ENCODE data around the gene MILR1. TPM values are rescaled to one million over a fixed set of nuclear protein-coding genes. Genes with fewer than 3 reads are reported as not detected.
"Not testable (repeated sequence)": the region's sequence is repeated elsewhere in the genome, so short reads cannot be mapped to it uniquely, and the experiment has no call there.

The MILR1 gene
- total and polyA plus RNA-seq, 2 experiments from 2014 or later, result 0.47 TPM

DNA sequence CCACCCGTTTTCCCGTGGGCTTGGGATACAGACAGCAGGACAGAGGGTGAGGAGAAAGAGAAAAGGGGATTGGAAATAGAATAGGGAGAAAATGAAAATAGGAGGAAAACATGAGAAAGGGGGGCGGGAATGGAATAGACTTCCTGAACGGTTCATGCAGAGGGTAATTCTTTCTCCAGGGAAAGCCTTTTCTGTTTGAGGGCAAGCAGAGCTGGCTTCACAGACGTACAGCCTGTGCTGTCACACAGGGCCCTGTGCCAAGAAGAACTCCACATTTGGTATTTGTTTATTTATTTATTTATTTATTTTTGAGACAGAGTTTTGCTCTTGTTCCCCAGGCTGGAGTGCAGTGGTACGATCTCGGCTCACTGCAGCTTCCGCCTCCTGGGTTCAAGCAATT, 12.0 kb downstream of the MILR1 start:
- TF ChIP-seq, protein P1, sequence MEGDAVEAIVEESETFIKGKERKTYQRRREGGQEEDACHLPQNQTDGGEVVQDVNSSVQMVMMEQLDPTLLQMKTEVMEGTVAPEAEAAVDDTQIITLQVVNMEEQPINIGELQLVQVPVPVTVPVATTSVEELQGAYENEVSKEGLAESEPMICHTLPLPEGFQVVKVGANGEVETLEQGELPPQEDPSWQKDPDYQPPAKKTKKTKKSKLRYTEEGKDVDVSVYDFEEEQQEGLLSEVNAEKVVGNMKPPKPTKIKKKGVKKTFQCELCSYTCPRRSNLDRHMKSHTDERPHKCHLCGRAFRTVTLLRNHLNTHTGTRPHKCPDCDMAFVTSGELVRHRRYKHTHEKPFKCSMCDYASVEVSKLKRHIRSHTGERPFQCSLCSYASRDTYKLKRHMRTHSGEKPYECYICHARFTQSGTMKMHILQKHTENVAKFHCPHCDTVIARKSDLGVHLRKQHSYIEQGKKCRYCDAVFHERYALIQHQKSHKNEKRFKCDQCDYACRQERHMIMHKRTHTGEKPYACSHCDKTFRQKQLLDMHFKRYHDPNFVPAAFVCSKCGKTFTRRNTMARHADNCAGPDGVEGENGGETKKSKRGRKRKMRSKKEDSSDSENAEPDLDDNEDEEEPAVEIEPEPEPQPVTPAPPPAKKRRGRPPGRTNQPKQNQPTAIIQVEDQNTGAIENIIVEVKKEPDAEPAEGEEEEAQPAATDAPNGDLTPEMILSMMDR (IDR thresholded peaks at IDR 0.05; ENCODE audit: poor library complexity), result no peak
- TF ChIP-seq EZH2 (IDR thresholded peaks at IDR 0.05; ENCODE audit: borderline replicate concordance), result no peak
- no peak for TF ChIP-seq EZH2phosphoT487 (IDR thresholded peaks at IDR 0.05; ENCODE audit: low read depth, severe bottlenecking, unreplicated experiment)
- Histone ChIP-seq H4K20me1 (ENCODE audit: insufficient read depth, poor library complexity, severe bottlenecking) (no peaks in the 10 kb centered on the region), H3K4me2 (no peak overlapping the region), H2AFZ (no peak overlapping the region), H3K36me3 (replicated peaks; ENCODE audit: insufficient read depth, low read depth) (no peaks in the 10 kb centered on the region), H3K4me3 (no peak overlapping the region), H3K9me3 (ENCODE audit: low read depth) (no peaks in the 10 kb centered on the region), H3K9me2 (replicated peaks; ENCODE audit: insufficient read depth) (no peaks in the 10 kb centered on the region), H3K4me1 (ENCODE audit: insufficient read depth) (no peaks in the 10 kb centered on the region), H3K79me2 (no peaks in the 10 kb centered on the region), H3K27me3 (no peaks in the 10 kb centered on the region), H3K27ac (no peak overlapping the region)
- WGBS (ENCODE audit: low lambda C conversion rate, missing lambda C conversion rate), result 87% methylated on average over 8 of the region's 8 CpGs
- DNase-seq (ENCODE audit: low spot score), result no peak

DNA sequence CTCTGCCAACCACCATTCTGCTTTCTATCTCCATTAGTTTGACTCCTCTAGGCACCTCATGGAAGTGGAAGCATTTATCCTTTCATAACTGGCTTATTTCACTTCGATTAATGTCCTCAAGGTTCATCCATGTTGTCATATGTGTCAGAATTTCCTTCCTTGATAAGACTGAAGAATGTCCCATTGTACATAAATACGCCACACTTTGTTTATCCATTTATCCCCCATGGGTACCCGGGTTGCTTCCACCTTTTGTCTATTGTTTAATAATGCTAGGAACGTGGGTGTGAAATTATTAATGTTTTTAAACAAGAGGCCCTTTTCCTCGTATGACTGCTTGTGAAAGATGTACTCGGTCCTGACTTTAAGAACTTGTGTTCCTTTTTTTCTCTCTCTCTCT, 12.9 kb downstream of the MILR1 start:
- no peaks in the 10 kb centered on the region for H3K36me3 ChIP-seq (replicated peaks; ENCODE audit: insufficient read depth, low read depth)
- no peaks in the 10 kb centered on the region for H3K9me2 ChIP-seq (replicated peaks; ENCODE audit: insufficient read depth)
- H4K20me1 ChIP-seq (ENCODE audit: insufficient read depth, poor library complexity, severe bottlenecking), result no peaks in the 10 kb centered on the region
- H3K9me3 ChIP-seq (ENCODE audit: low read depth), result no peaks in the 10 kb centered on the region
- WGBS (ENCODE audit: low lambda C conversion rate, missing lambda C conversion rate), result 92% methylated on average over 6 of the region's 6 CpGs
- TF ChIP-seq, protein P1 (IDR thresholded peaks at IDR 0.05; ENCODE audit: poor library complexity), result no peak
- TF ChIP-seq EZH2phosphoT487 (IDR thresholded peaks at IDR 0.05; ENCODE audit: low read depth, severe bottlenecking, unreplicated experiment), result no peak
- no peak for TF ChIP-seq EZH2 (IDR thresholded peaks at IDR 0.05; ENCODE audit: borderline replicate concordance)
- H3K27me3 ChIP-seq, result no peaks in the 10 kb centered on the region
- H2AFZ ChIP-seq, result no peak overlapping the region
- H3K4me3 ChIP-seq, result no peak overlapping the region
- H3K4me2 ChIP-seq, result no peak overlapping the region
- no peak overlapping the region for H3K27ac ChIP-seq
- no peak for DNase-seq (ENCODE audit: low spot score)
- H3K79me2 ChIP-seq, result no peaks in the 10 kb centered on the region
- no peaks in the 10 kb centered on the region for H3K4me1 ChIP-seq (ENCODE audit: insufficient read depth)

DNA sequence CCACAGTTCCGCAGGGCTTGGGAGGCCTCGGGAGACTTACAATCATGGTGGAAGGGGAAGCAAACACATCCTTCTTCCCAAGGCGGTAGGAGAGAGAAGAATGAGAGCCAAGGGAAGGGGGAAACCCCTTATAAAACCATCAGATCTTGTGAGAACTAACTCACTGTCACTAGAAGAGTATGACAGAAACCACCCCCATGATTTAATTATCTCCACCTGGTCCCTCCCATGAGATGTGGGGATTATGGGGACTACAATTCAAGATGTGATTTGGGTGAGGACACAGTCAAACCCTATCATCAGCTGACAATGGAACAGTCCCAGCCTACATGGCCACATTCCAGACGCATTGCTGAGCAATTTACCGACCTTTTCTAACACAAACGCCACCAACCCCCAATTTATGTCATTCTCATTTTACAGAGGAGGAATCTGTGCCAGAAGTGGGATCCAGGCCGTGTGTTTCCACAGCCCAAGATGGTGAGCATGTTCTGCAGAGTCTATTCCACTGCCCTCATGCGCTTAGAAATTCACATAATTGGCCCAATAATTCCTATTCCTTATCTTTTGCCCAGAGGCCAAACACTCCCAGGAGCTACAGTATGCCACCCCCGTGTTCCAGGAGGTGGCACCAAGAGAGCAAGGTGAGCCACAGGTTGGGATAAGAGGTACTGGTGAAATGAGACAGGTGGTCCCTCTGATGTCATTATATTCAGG, 17.3 kb downstream of the MILR1 start:
- no peaks in the 10 kb centered on the region for H3K36me3 ChIP-seq (replicated peaks; ENCODE audit: insufficient read depth, low read depth)
- no peak for DNase-seq (ENCODE audit: low spot score)
- no peaks in the 10 kb centered on the region for H3K27me3 ChIP-seq
- TF ChIP-seq, protein P1 (IDR thresholded peaks at IDR 0.05; ENCODE audit: poor library complexity), result no peak
- no peak for TF ChIP-seq EZH2 (IDR thresholded peaks at IDR 0.05; ENCODE audit: borderline replicate concordance)
- TF ChIP-seq EZH2phosphoT487 (IDR thresholded peaks at IDR 0.05; ENCODE audit: low read depth, severe bottlenecking, unreplicated experiment), result no peak
- no peaks in the 10 kb centered on the region for H3K4me1 ChIP-seq (ENCODE audit: insufficient read depth)
- no peak overlapping the region for H3K4me2 ChIP-seq
- H3K27ac ChIP-seq, result no peak overlapping the region
- WGBS (ENCODE audit: low lambda C conversion rate, missing lambda C conversion rate), result 72% methylated on average over 9 of the region's 9 CpGs
- no peak overlapping the region for H3K4me3 ChIP-seq
- H3K79me2 ChIP-seq, result no peaks in the 10 kb centered on the region
- no peaks in the 10 kb centered on the region for H4K20me1 ChIP-seq (ENCODE audit: insufficient read depth, poor library complexity, severe bottlenecking)
- no peak overlapping the region for H2AFZ ChIP-seq
- no peaks in the 10 kb centered on the region for H3K9me3 ChIP-seq (ENCODE audit: low read depth)
- no peaks in the 10 kb centered on the region for H3K9me2 ChIP-seq (replicated peaks; ENCODE audit: insufficient read depth)

DNA sequence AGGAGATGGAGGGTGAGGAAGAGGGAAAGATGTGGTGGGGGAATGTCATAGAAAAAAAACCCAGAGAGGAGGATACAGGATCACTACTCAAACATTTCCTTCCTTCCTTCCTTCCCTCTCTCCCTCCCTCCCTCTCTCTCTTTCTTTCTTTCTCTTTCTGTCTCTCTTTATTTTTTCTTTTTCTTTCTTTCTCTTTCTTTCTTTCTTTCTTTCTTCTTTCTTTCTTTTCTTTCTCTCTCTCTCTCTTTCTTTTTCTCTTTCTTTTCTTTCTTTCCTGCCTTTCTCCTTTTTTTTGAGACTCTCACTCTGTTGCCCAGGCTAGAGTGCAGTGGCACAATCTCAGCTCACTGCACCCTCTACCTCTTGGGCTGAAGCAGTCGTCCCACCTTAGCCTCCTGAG, 17.9 kb downstream of the MILR1 start:
- not testable (repeated sequence) for H4K20me1 ChIP-seq (ENCODE audit: insufficient read depth, poor library complexity, severe bottlenecking); H3K9me3 ChIP-seq (ENCODE audit: low read depth); H2AFZ ChIP-seq; DNase-seq (ENCODE audit: low spot score); H3K27ac ChIP-seq; H3K27me3 ChIP-seq; H3K36me3 ChIP-seq (replicated peaks; ENCODE audit: insufficient read depth, low read depth); H3K4me3 ChIP-seq; H3K4me1 ChIP-seq (ENCODE audit: insufficient read depth); H3K79me2 ChIP-seq; H3K9me2 ChIP-seq (replicated peaks; ENCODE audit: insufficient read depth); H3K4me2 ChIP-seq
- WGBS (ENCODE audit: low lambda C conversion rate, missing lambda C conversion rate), result 82% methylated on average over 1 of the region's 1 CpG
